ENCODE results near the gene SEC23B.

DNA sequence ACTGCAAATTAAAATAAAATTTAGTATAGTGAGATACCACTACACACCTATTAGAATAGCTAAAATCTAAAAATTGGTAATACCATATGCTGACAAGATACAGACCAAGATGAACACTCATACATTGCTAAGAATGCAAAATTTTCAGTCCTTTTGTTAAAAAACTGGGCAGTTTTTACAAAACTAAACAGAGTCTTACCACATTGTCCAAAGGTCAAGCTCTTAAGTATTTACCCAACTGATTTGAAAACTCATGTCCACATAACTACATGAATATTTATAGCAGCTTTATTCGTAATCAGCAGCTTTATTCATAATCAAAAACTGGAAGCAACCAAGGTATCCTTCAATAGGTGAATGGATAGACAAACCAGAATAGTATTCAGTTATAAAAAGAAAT, 30.5 kb upstream of the SEC23B start:
- TF ChIP-seq BACH1 (IDR thresholded peaks at IDR 0.05; ENCODE audit: low read length): no peak
- TF ChIP-seq CHD2 (IDR thresholded peaks at IDR 0.05; ENCODE audit: low read length): no peak
- no peak for TF ChIP-seq CREB1 (IDR thresholded peaks at IDR 0.05)
- no peak for TF ChIP-seq TEAD4 (IDR thresholded peaks at IDR 0.05; ENCODE audit: low read depth, low read length)
- no peak for TF ChIP-seq SRF (IDR thresholded peaks at IDR 0.05; ENCODE audit: low read depth, low read length)
- no peak for TF ChIP-seq RAD21 (IDR thresholded peaks at IDR 0.05 in 1 of 2, conservative IDR thresholded peaks at IDR 0.05 in 1 of 2; ENCODE audit: low read depth in 2 of 2, low read length in 2 of 2)
- TF ChIP-seq SIN3A (conservative IDR thresholded peaks at IDR 0.05 in 1 of 2, IDR thresholded peaks at IDR 0.05 in 1 of 2; ENCODE audit: low read depth in 1 of 2, low read length in 2 of 2): no peak
- no peak for TF ChIP-seq CHD1 (IDR thresholded peaks at IDR 0.05; ENCODE audit: low read depth, low read length)
- TF ChIP-seq FOSL1 (IDR thresholded peaks at IDR 0.05; ENCODE audit: insufficient read depth, low read depth, low read length): no peak
- no peak for TF ChIP-seq GABPA (IDR thresholded peaks at IDR 0.05; ENCODE audit: borderline replicate concordance, insufficient read depth, low read length)
- TF ChIP-seq, protein P1, sequence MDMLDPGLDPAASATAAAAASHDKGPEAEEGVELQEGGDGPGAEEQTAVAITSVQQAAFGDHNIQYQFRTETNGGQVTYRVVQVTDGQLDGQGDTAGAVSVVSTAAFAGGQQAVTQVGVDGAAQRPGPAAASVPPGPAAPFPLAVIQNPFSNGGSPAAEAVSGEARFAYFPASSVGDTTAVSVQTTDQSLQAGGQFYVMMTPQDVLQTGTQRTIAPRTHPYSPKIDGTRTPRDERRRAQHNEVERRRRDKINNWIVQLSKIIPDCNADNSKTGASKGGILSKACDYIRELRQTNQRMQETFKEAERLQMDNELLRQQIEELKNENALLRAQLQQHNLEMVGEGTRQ (IDR thresholded peaks at IDR 0.05; ENCODE audit: low read length): no peak
- TF ChIP-seq YY1 (IDR thresholded peaks at IDR 0.05; ENCODE audit: low read depth, low read length): no peak

Measured in H1 (cell line).